ENCODE data around the gene TSC2.

Gene TSC2

DNA sequence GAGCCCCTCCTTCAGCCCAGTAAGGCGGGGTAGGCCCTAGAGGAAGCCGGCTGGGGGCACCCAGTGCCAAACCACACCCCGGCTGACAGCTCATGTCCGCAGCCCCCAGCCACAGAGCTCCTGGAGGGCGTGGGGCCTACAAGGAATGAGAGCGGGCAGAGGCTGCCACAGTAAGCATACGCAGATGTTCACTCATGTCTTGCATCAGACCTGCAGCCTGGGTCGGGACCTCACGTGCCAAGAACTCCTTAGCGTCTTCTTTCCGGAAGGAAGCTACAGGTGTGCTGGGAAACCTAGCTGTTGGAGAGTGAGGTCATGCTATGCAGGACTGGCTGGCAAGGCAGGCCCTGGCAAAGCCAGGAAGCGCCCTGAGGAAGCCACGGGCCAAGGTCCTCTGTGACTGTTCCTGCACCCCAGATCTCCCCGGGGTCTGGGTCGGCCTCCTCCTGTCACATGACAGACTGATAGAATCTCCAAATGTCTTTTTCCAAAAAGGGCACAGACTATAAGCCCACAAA is 39.7 kb upstream of the TSC2 start:
- Histone ChIP-seq H3K4ac (ENCODE audit: low read length) (peak overlapping the region; percentile 37), H2AFZ (ENCODE audit: low read length) (no peak overlapping the region), H3K79me1 (ENCODE audit: low read depth, low read length) (peaks cover 37% of the 10 kb centered on the region), H3K27me3 (ENCODE audit: control insufficient read depth in 3 of 3, insufficient read depth in 3 of 3, low read depth in 1 of 3, low read length in 3 of 3) (no peaks in the 10 kb centered on the region), H3K4me2 (ENCODE audit: insufficient read depth, low read length, poor library complexity, severe bottlenecking) (no peak overlapping the region), H3K9ac (ENCODE audit: low read depth, low read length, poor library complexity) (peak overlapping the region; percentile 70), H3K4me3 (ENCODE audit: low read length in 2 of 2) (peak overlapping the region in 1 of 2 donors; percentile 65), H3K18ac (ENCODE audit: low read length) (no peak overlapping the region), H4K8ac (ENCODE audit: low read depth, low read length) (peak overlapping the region; percentile 17), H2BK12ac (ENCODE audit: low read length) (peak overlapping the region; percentile 16), H2BK120ac (ENCODE audit: low read depth, low read length) (no peak overlapping the region), H3K27ac (replicated peaks; ENCODE audit: low read length) (no peak overlapping the region), H3K9me3 (replicated peaks in 1 of 2; ENCODE audit: control insufficient read depth in 2 of 2, insufficient read depth in 1 of 2, low read depth in 1 of 2, low read length in 2 of 2) (no peaks in the 10 kb centered on the region), H2BK5ac (ENCODE audit: low read length) (no peak overlapping the region), H3K4me1 (ENCODE audit: control insufficient read depth in 2 of 2, insufficient read depth in 1 of 2, low read depth in 1 of 2, low read length in 2 of 2) (peaks cover 28 to 35% of the 10 kb centered on the region in 2 donors), H3K36me3 (replicated peaks in 1 of 2; ENCODE audit: control insufficient read depth in 2 of 2, insufficient read depth in 2 of 2, low read length in 2 of 2) (peaks cover 9 to 25% of the 10 kb centered on the region in 2 donors), H4K91ac (ENCODE audit: low read depth, low read length, poor library complexity) (peak overlapping the region; percentile 85), H3K14ac (ENCODE audit: low read length) (no peak overlapping the region), H2BK15ac (ENCODE audit: low read length) (no peak overlapping the region), H2AK5ac (ENCODE audit: low read depth, low read length) (no peak overlapping the region), H3K23ac (ENCODE audit: low read depth, low read length, poor library complexity) (peak overlapping the region; percentile 31)
- DNase-seq (ENCODE audit: low spot score) = no peak
- no CpG with 5 or more reads among the region's 15 CpGs for WGBS, 2 donors (ENCODE audit: extremely low coverage in 2 of 2, insufficient read length in 2 of 2, insufficient replicate concordance in 1 of 2)

- Histone ChIP-seq H3K4ac (ENCODE audit: low read length) (no peak overlapping the region), H4K91ac (ENCODE audit: low read depth, low read length, poor library complexity) (no peak overlapping the region), H4K8ac (ENCODE audit: low read depth, low read length) (no peak overlapping the region), H3K27me3 (ENCODE audit: control insufficient read depth in 3 of 3, insufficient read depth in 3 of 3, low read depth in 1 of 3, low read length in 3 of 3) (no peaks in the 10 kb centered on the region), H2BK5ac (ENCODE audit: low read length) (no peak overlapping the region), H2AFZ (ENCODE audit: low read length) (peak overlapping the region; percentile 78), H3K4me2 (ENCODE audit: insufficient read depth, low read length, poor library complexity, severe bottlenecking) (peak overlapping the region; percentile 80), H3K79me1 (ENCODE audit: low read depth, low read length) (peaks cover 34% of the 10 kb centered on the region), H3K23ac (ENCODE audit: low read depth, low read length, poor library complexity) (peak overlapping the region; percentile 48), H3K9ac (ENCODE audit: low read depth, low read length, poor library complexity) (peak overlapping the region; percentile 96), H3K14ac (ENCODE audit: low read length) (peak overlapping the region; percentile 49), H2BK12ac (ENCODE audit: low read length) (no peak overlapping the region), H3K18ac (ENCODE audit: low read length) (peak overlapping the region; percentile 82), H3K9me3 (replicated peaks in 1 of 2; ENCODE audit: control insufficient read depth in 2 of 2, insufficient read depth in 1 of 2, low read depth in 1 of 2, low read length in 2 of 2) (no peaks in the 10 kb centered on the region), H2AK5ac (ENCODE audit: low read depth, low read length) (peak overlapping the region; percentile 11), H3K27ac (replicated peaks; ENCODE audit: low read length) (no peak overlapping the region), H2BK15ac (ENCODE audit: low read length) (no peak overlapping the region), H3K36me3 (replicated peaks in 1 of 2; ENCODE audit: control insufficient read depth in 2 of 2, insufficient read depth in 2 of 2, low read length in 2 of 2) (peaks cover 8 to 19% of the 10 kb centered on the region in 2 donors), H2BK120ac (ENCODE audit: low read depth, low read length) (no peak overlapping the region), H3K4me3 (ENCODE audit: low read length in 2 of 2) (peak overlapping the region; percentile 65 to 99), H3K4me1 (ENCODE audit: control insufficient read depth in 2 of 2, insufficient read depth in 1 of 2, low read depth in 1 of 2, low read length in 2 of 2) (peaks cover 25 to 32% of the 10 kb centered on the region in 2 donors)
- no CpG with 5 or more reads among the region's 23 CpGs for WGBS, 2 donors (ENCODE audit: extremely low coverage in 2 of 2, insufficient read length in 2 of 2, insufficient replicate concordance in 1 of 2)
- no peak for DNase-seq (ENCODE audit: low spot score)
These were observed 39.1 kb upstream of the TSC2 start for GRCh38 chr16:2008631-2009163.

GRCh38 chr16:2009164-2009711 is 38.5 kb upstream of the TSC2 start:
- Histone ChIP-seq H2BK12ac (ENCODE audit: low read length) (no peak overlapping the region), H3K4me2 (ENCODE audit: insufficient read depth, low read length, poor library complexity, severe bottlenecking) (peak overlapping the region; percentile 80), H3K18ac (ENCODE audit: low read length) (peak overlapping the region; percentile 82), H2AFZ (ENCODE audit: low read length) (peak overlapping the region; percentile 78), H2BK15ac (ENCODE audit: low read length) (no peak overlapping the region), H2BK120ac (ENCODE audit: low read depth, low read length) (no peak overlapping the region), H4K8ac (ENCODE audit: low read depth, low read length) (no peak overlapping the region), H3K79me1 (ENCODE audit: low read depth, low read length) (peaks cover 31% of the 10 kb centered on the region), H3K14ac (ENCODE audit: low read length) (peak overlapping the region; percentile 71), H3K9me3 (replicated peaks in 1 of 2; ENCODE audit: control insufficient read depth in 2 of 2, insufficient read depth in 1 of 2, low read depth in 1 of 2, low read length in 2 of 2) (no peaks in the 10 kb centered on the region), H2AK5ac (ENCODE audit: low read depth, low read length) (peak overlapping the region; percentile 11), H3K4ac (ENCODE audit: low read length) (no peak overlapping the region), H4K91ac (ENCODE audit: low read depth, low read length, poor library complexity) (no peak overlapping the region), H3K4me3 (ENCODE audit: low read length in 2 of 2) (peak overlapping the region; percentile 65 to 99), H3K4me1 (ENCODE audit: control insufficient read depth in 2 of 2, insufficient read depth in 1 of 2, low read depth in 1 of 2, low read length in 2 of 2) (peaks cover 22 to 28% of the 10 kb centered on the region in 2 donors), H3K27me3 (ENCODE audit: control insufficient read depth in 3 of 3, insufficient read depth in 3 of 3, low read depth in 1 of 3, low read length in 3 of 3) (no peaks in the 10 kb centered on the region), H2BK5ac (ENCODE audit: low read length) (no peak overlapping the region), H3K23ac (ENCODE audit: low read depth, low read length, poor library complexity) (no peak overlapping the region), H3K9ac (ENCODE audit: low read depth, low read length, poor library complexity) (peak overlapping the region; percentile 96), H3K27ac (replicated peaks; ENCODE audit: low read length) (no peak overlapping the region), H3K36me3 (replicated peaks in 1 of 2; ENCODE audit: control insufficient read depth in 2 of 2, insufficient read depth in 2 of 2, low read length in 2 of 2) (peaks cover 8 to 18% of the 10 kb centered on the region in 2 donors)
- no peak for DNase-seq (ENCODE audit: low spot score)
- no CpG with 5 or more reads among the region's 55 CpGs for WGBS, 2 donors (ENCODE audit: extremely low coverage in 2 of 2, insufficient read length in 2 of 2, insufficient replicate concordance in 1 of 2)

GRCh38 chr16:2009791-2010510 is 37.8 kb upstream of the TSC2 start, which contains the start of gene ZNF598:
ZNF598 (minus strand) TSS chr16:2009821.
- Histone ChIP-seq H2AFZ (ENCODE audit: low read length) (peak within 1 kb of the TSS; percentile 84), H3K4me3 (ENCODE audit: low read length in 2 of 2) (peak within 1 kb of the TSS; percentile 65 to 99), H3K79me1 (ENCODE audit: low read depth, low read length) (peaks cover 28% of the 10 kb centered on the region), H3K4me1 (ENCODE audit: control insufficient read depth in 2 of 2, insufficient read depth in 1 of 2, low read depth in 1 of 2, low read length in 2 of 2) (peaks cover 17 to 22% of the 10 kb centered on the region in 2 donors), H3K27ac (replicated peaks; ENCODE audit: low read length) (peak within 1 kb of the TSS; percentile 9), H2BK5ac (ENCODE audit: low read length) (peak within 1 kb of the TSS; percentile 42), H2BK120ac (ENCODE audit: low read depth, low read length) (no peak within 1 kb of the TSS), H3K9ac (ENCODE audit: low read depth, low read length, poor library complexity) (peak within 1 kb of the TSS; percentile 97), H2AK5ac (ENCODE audit: low read depth, low read length) (peak within 1 kb of the TSS; percentile 53), H3K27me3 (ENCODE audit: control insufficient read depth in 3 of 3, insufficient read depth in 3 of 3, low read depth in 1 of 3, low read length in 3 of 3) (no peaks in the 10 kb centered on the region), H3K14ac (ENCODE audit: low read length) (peak within 1 kb of the TSS; percentile 71), H3K18ac (ENCODE audit: low read length) (peak within 1 kb of the TSS; percentile 82), H2BK12ac (ENCODE audit: low read length) (no peak within 1 kb of the TSS), H3K36me3 (replicated peaks in 1 of 2; ENCODE audit: control insufficient read depth in 2 of 2, insufficient read depth in 2 of 2, low read length in 2 of 2) (peaks cover 8 to 18% of the 10 kb centered on the region in 2 donors), H3K9me3 (replicated peaks in 1 of 2; ENCODE audit: control insufficient read depth in 2 of 2, insufficient read depth in 1 of 2, low read depth in 1 of 2, low read length in 2 of 2) (no peaks in the 10 kb centered on the region), H4K91ac (ENCODE audit: low read depth, low read length, poor library complexity) (no peak within 1 kb of the TSS), H3K4me2 (ENCODE audit: insufficient read depth, low read length, poor library complexity, severe bottlenecking) (peak within 1 kb of the TSS; percentile 81), H3K4ac (ENCODE audit: low read length) (no peak within 1 kb of the TSS), H4K8ac (ENCODE audit: low read depth, low read length) (peak within 1 kb of the TSS; percentile 24), H2BK15ac (ENCODE audit: low read length) (peak within 1 kb of the TSS; percentile 46), H3K23ac (ENCODE audit: low read depth, low read length, poor library complexity) (peak within 1 kb of the TSS; percentile 48)
- DNase-seq (ENCODE audit: low spot score) = peak; percentile 83
- WGBS, 2 donors (ENCODE audit: extremely low coverage in 2 of 2, insufficient read length in 2 of 2, insufficient replicate concordance in 1 of 2) = no CpG with 5 or more reads among the region's 52 CpGs
